Stimulated activated CD8-positive, alpha-beta memory T cell treated with anti-CD3 and anti-CD28 coated beads, Interleukin-7, amount 100 ng/mL, for 4 hours (primary cell): ENCODE data around the gene LRTM1.

Source experiments
- DNase-seq, 2 donors: peaks; one replicate each; pipeline ENCODE4 v3.0.0-alpha.2; 2020; ENCODE audit warnings: low read depth in 2 of 2

LRTM1 gene

GRCh38 chr3:54928046-54928770 lies at the start of gene LRTM1:
Gene LRTM1, minus strand, starts transcription at chr3:54928059. Its CDS starts 148 bp downstream, at chr3:54927911.
- DNase-seq: no peak

DNA sequence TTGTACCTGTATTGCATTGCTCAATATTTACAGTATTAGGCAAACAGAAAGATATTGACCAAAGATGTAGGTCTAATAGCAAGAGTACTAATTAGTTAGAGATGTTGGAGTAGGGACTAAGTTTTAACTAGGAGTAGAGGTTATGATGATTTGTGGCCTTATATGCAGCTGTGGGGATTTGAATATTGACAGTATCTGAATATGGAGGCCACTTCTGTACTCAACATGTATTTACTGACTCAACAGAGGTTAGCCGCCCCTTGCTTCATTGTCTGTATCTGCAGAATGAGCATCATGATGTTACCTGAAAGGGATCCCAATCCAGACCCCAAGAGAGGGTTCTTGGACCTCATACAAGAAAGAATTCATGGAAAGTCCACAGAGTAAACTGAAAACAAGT lies 49.6 kb upstream of the LRTM1 start:
- DNase-seq: no peak

DNA sequence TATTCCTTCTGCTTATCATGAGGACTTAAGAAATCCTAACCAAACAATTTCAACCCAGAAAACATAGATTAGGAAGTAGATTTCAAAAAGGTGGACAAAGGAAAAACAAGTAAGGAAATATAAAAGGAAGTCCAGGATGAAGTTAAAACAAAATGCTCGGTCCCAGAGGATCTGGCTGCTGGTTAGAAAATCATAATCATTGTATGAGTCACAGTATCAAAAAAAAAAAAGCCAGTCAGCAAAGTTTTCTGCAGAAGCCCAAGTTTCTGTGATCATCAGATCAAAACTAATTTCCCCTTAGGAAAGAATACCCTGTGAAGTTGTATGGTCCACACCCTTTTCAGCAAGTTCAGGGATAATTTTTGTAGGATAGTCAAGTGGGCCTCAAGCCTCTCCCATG lies 43.0 kb upstream of the LRTM1 start:
- no peak for DNase-seq

- no peak for DNase-seq
Measured at GRCh38 chr3:54969652-54970051, 41.8 kb upstream of the LRTM1 start.

GRCh38 chr3:54968546-54969172 lies 40.8 kb upstream of the LRTM1 start:
- DNase-seq: no peak

DNA sequence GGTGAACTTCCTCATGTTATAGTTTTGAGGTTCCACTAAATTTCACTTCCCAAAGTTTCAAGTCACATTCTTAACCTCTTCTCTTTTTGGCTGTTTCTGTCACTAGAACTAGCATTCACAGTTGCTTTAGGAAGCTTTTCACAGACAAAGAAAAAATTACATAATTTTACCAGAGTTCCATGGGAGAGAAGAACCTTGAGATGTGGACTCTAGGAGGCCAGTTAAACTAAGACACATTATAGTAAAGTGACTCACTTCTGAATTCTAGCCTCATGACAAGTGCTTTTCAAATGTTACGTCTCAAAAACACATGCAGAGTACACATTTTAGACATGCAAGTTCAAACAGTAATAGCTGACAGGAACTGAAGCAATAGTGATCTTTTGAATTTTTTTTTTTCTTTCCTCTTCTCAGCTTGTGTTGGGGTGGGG lies 39.9 kb upstream of the LRTM1 start:
- no peak for DNase-seq

- DNase-seq: no peak
Measured at GRCh38 chr3:54966979-54967378, 39.1 kb upstream of the LRTM1 start.

DNA sequence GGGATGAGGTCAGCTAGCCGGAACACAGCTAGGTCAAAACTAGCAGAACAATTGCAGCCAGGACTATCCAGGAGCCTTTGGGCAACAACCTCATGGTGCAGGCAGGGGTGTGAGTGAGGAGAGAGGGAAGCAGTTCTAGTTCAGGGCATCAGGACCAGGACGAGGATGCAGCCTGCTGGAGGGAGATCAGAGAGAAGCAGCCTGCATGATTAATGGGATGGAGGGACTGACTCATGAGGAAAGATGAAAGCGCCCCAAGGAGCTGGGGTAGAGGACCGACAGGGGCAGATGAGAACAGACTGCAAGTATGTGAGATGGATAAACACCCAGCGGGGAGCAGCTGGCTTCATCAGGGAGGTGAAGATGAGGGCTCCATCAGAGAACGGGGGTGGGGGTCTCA lies 37.9 kb upstream of the LRTM1 start:
- DNase-seq: no peak

- DNase-seq: no peak
Measured at GRCh38 chr3:54964081-54964480, 36.2 kb upstream of the LRTM1 start.

DNA sequence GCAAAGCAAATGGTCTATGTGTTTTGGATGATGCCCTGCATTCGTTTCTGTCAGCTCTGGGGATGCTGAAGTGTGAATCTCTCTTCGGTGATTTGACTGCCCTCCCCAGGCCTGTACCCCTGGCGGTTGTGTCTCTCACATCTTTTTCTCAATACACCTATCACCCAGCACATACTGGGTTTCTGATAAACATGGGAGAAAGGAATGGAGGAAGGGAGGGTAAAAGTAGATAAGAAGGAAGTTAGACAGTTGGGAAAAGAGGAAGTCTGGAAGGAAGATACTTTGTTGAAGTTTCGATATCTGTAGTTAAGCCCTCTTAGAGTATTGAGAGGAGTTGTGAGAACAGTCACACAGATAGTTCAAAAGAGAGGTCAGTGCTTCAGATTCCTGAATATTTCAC lies 35.8 kb upstream of the LRTM1 start:
- DNase-seq: no peak

DNA sequence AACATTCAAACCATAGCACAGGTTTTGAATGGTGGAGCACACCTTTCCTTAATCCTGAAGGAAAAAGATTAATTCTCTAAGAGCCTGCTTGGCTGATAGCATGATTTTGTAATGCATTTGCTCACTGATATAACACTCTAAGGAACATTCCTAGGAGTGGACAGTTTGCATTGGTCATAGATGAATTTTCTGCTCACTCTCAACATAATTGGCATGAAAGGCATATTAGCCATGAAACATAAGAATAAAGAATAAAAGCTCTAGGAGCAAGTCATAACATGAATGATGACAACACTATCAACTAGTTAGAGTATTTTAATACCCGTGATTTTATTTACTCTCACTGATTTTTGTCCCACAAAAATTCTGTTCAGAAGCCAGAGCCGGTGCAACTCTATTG lies 34.3 kb upstream of the LRTM1 start:
- DNase-seq: no peak

- DNase-seq: no peak
Measured at GRCh38 chr3:54960701-54961100, 32.8 kb upstream of the LRTM1 start.

GRCh38 chr3:54960082-54960481 lies 32.2 kb upstream of the LRTM1 start:
- no peak for DNase-seq

GRCh38 chr3:54957711-54958110 lies 29.9 kb upstream of the LRTM1 start:
- DNase-seq: no peak

DNA sequence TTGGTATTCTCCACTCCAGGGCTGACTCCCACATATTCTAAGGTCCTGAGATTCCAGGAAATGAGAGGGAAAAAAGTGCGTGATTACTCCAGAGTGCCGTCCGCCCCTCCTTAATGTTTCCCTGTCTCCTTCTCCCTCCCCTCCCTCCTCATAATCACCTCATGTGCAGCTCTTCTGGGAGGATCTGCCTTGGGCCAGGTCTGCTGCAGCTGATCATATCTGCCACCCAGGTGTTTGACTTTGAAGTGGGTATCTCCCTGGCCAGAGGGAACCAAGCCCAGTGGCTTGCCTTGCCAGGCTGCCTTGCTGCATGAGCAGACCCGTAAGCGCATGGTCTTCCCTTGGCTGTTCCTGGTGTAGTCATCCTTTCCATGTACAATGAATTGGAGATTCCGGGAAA lies 28.1 kb upstream of the LRTM1 start:
- no peak for DNase-seq

DNA sequence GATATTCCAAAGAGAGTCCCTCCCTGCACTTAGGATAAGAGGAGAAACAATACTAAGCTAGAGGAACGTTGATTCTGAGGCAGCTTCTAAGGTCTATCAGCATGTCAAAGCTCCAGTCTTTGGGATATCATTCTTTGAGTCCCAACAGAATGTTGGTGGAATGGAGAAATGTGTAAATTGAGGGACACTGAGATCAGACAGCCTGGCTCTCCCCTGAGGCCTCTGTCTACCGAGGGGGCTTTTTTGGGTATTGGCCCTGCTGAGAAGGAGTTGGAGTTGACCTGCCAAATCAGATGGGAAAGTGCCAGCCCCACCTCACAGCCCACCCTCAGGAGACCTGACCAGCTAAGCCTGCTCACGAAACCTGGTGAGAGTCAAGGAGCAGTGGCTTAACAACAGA lies 27.6 kb upstream of the LRTM1 start:
- DNase-seq: no peak

GRCh38 chr3:54954521-54954920 lies 26.7 kb upstream of the LRTM1 start:
- DNase-seq: no peak

DNA sequence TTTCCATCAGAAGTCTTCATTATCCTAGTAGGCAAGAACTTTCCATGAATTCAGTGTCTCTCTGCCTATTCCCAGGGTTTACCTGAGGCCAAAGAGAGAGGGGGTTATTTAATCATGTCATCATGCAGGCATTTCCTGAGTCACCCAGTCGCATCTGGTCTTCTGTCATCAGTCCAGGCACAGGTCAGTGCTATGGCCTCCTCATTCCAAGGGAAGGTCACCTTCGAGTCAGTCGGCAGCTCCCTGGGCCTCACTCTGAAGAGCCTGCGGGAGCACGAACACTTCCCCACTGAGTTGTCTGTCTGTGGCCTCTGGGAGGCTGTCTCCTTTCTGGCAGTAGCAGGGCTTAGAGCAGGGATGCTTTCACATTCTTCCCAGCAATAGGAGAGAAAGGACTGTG lies 26.2 kb upstream of the LRTM1 start:
- no peak for DNase-seq

- no peak for DNase-seq
Measured at GRCh38 chr3:54951405-54951804, 23.5 kb upstream of the LRTM1 start.

DNA sequence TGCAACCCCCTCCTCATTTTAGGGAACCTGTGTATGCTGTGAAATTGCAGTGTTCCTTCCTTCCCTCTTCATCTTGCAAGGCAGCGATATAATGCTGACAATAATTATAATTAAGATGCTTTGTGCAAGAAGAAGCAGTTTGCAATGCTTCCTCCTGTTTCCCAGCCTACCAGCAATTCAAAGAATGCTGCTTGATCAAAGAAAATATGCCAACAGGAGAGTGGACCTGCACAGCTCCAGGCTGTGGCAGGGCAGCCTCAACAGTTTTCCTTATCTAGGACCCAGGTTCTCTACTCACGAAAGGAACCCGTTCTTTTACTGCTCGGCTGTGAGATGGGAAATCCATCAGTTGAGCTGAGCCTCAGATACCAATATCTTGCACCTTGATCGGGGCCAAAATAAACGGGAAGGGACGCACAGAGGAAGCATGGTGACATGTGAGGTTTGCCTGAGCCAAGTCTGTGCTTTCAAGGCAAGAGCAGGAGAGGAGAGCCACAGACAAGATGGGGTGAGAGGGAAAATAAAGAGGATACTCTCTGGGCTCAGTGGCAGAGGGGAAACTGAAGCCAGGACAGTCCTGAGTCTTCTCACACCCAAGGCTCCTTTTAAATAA lies 22.6 kb upstream of the LRTM1 start:
- DNase-seq: no peak

DNA sequence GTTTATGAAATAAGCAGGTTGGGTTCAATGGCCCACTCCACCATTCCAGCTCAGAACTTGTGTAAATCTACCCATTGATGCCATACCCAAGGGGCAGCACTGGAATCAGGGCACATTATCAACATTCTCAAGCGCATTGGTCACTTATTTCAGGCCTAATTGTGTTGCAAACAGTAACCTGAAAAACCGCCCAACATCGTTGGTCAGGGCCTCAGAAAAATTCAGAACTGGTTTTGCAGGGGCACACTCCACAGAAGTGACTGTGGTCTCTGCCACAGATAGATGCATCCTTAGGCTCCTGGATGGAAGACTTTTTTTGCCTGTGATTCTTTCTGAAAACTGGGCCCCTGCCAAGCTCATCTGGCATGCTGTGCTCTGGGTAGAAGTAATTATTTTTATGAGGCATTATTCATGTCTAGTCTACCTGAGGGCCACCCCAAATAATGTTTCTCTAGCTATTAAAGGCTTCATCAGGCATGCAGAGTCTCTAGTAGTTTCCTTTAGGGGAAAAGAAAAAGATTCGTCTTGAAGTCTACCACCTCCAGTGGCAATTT lies 21.7 kb upstream of the LRTM1 start:
- no peak for DNase-seq

DNA sequence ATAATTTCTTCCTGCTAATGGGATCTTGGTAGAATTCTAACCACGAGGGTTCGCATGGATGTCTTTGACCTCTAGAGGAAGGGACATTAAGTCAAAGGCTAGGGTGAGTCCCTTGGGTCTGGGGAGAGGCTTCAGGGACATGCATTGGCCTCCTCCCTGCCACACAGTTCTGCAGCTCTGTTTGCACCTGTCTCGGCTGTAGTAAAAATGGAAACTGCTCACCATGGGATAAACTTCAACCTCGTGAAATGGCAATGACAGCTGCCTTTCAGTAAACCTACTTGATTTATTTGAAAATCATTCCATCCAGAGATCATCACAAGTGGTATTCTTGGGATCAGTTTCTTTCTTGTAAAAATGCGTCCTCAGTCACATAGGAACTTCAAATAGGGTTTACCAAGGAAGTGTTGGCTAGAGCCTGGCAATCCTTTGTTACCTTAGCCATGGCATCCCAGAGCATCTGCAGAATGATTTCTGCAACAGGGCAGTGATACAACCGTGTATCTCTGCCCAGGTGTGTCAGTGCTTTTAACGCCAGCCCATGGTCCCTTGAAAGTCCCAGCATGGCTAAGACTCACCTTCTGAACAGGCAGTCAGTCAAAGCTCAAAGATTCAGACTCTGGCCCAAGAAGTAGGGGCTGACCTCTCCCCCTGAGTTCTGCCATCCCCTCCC lies 14.0 kb upstream of the LRTM1 start:
- DNase-seq: no peak
